PFSK-1 (cell line): ENCODE data around the gene FGD3.

ENCODE experiments used
- FOXP2 ChIP-seq: optimal IDR thresholded peaks from 2 replicates; pipeline ENCODE3; 2011; ENCODE audit warnings: borderline replicate concordance, control low read depth, inconsistent platforms; ENCODE audit not compliant: insufficient read depth; ENCODE audit errors: extremely low read length, extremely low read depth
- POLR2AphosphoS5 ChIP-seq: IDR thresholded peaks from 2 replicates; pipeline ENCODE4 v1.6.1; 2012; ENCODE audit warnings: low read depth, mild to moderate bottlenecking, control low read depth, low read length, moderate library complexity
- REST ChIP-seq, 2 experiments: IDR thresholded peaks; 2 replicates each; pipeline versions ENCODE4 v1.6.1 to v1.8.0; 2011 to 2012; ENCODE audit warnings: low read depth in 2 of 2, low read length in 2 of 2, control low read depth in 1 of 2, inconsistent platforms in 1 of 2, mild to moderate bottlenecking in 1 of 2, moderate library complexity in 1 of 2; ENCODE audit not compliant: insufficient read depth in 1 of 2
- SIN3A ChIP-seq: IDR thresholded peaks from 2 replicates; pipeline ENCODE4 v1.6.1; 2012; ENCODE audit warnings: mild to moderate bottlenecking, low read length, moderate library complexity, borderline replicate concordance; ENCODE audit not compliant: insufficient read depth
- TAF1 ChIP-seq: IDR thresholded peaks from 2 replicates; pipeline ENCODE4 v1.6.1; 2012; ENCODE audit warnings: low read length, control low read depth, borderline replicate concordance; ENCODE audit not compliant: insufficient read depth

The FGD3 gene

GRCh38 chr9:92986176-92987119, 39.1 kb downstream of the FGD3 start:
- no peak for TF ChIP-seq POLR2AphosphoS5
- no peak for TF ChIP-seq SIN3A
- no peak for TF ChIP-seq TAF1
- TF ChIP-seq FOXP2, result no peak
- TF ChIP-seq REST (IDR thresholded peaks at IDR 0.05; ENCODE audit: insufficient read depth in 1 of 2, low read depth in 2 of 2, low read length in 2 of 2), result no peak

- TF ChIP-seq TAF1, result no peak
- TF ChIP-seq SIN3A, result no peak
- no peak for TF ChIP-seq FOXP2
- no peak for TF ChIP-seq POLR2AphosphoS5
- no peak for TF ChIP-seq REST (IDR thresholded peaks at IDR 0.05; ENCODE audit: insufficient read depth in 1 of 2, low read depth in 2 of 2, low read length in 2 of 2)
These were observed 41.0 kb downstream of the FGD3 start for GRCh38 chr9:92988215-92988768.

- no peak for TF ChIP-seq SIN3A
- TF ChIP-seq REST (IDR thresholded peaks at IDR 0.05; ENCODE audit: insufficient read depth in 1 of 2, low read depth in 2 of 2, low read length in 2 of 2), result no peak
- no peak for TF ChIP-seq TAF1
- TF ChIP-seq POLR2AphosphoS5, result no peak
- no peak for TF ChIP-seq FOXP2
These were observed 42.2 kb downstream of the FGD3 start for GRCh38 chr9:92989561-92989960.

- TF ChIP-seq TAF1 (no peak), POLR2AphosphoS5 (no peak), REST (IDR thresholded peaks at IDR 0.05; ENCODE audit: insufficient read depth in 1 of 2, low read depth in 2 of 2, low read length in 2 of 2) (no peak), SIN3A (no peak), FOXP2 (no peak)
These were observed 43.1 kb downstream of the FGD3 start for GRCh38 chr9:92990461-92990860.
